IMR-90 (cell line): ENCODE data around the gene IL16.

Source experiments
- BHLHE40 ChIP-seq: fragments of 150-350 bp; IDR thresholded peaks from 2 replicates; pipeline ENCODE4 v1.6.1; 2016; ENCODE audit warnings: mild to moderate bottlenecking, low read depth, low read length
- MAFK ChIP-seq: IDR thresholded peaks from 2 replicates; pipeline ENCODE4 v1.6.1; 2012; ENCODE audit warnings: low read depth, low read length, improper control_type of control experiment
- MXI1 ChIP-seq: IDR thresholded peaks from 2 replicates; pipeline ENCODE4 v1.6.1; 2012; ENCODE audit warnings: low read depth, mild to moderate bottlenecking, low read length, moderate library complexity, borderline replicate concordance
- POLR2A ChIP-seq: IDR thresholded peaks from 2 replicates; pipeline ENCODE4 v1.6.1; 2012; ENCODE audit warnings: mild to moderate bottlenecking, low read depth, low read length
- RAD21 ChIP-seq: IDR thresholded peaks from 2 replicates; pipeline ENCODE4 v1.6.1; 2012; ENCODE audit warnings: low read length, improper control_type of control experiment
- RCOR1 ChIP-seq: IDR thresholded peaks from 2 replicates; pipeline ENCODE4 v1.6.1; 2012; ENCODE audit warnings: mild to moderate bottlenecking, low read length, improper control_type of control experiment; ENCODE audit not compliant: insufficient replicate concordance
- RFX5 ChIP-seq: IDR thresholded peaks from 2 replicates; pipeline ENCODE4 v1.8.0; 2012; ENCODE audit warnings: low read depth, mild to moderate bottlenecking, low read length, moderate library complexity
- SMC3 ChIP-seq: fragments of 150-350 bp; IDR thresholded peaks from 2 replicates; pipeline ENCODE4 v1.6.1; 2016; ENCODE audit warnings: low read depth, mild to moderate bottlenecking, antibody characterized with exemption, low read length, moderate library complexity
- TF ChIP-seq, protein P1 (sequence below): conservative IDR thresholded peaks from 2 replicates; pipeline ENCODE4 v1.5.1; 2012; ENCODE audit warnings: mild to moderate bottlenecking, low read depth, low read length, improper control_type of control experiment
- TF ChIP-seq, protein P2 (sequence below): fragments of 150-350 bp; IDR thresholded peaks from 2 replicates; pipeline ENCODE4 v1.6.1; 2016; ENCODE audit warnings: low read depth, mild to moderate bottlenecking, low read length, moderate library complexity, borderline replicate concordance
- TF ChIP-seq, protein P3 (sequence below): fragments of 150-350 bp; IDR thresholded peaks from 2 replicates; pipeline ENCODE4 v1.6.1; 2017; ENCODE audit warnings: mild to moderate bottlenecking, antibody characterized with exemption, low read length, low read depth

DNA sequence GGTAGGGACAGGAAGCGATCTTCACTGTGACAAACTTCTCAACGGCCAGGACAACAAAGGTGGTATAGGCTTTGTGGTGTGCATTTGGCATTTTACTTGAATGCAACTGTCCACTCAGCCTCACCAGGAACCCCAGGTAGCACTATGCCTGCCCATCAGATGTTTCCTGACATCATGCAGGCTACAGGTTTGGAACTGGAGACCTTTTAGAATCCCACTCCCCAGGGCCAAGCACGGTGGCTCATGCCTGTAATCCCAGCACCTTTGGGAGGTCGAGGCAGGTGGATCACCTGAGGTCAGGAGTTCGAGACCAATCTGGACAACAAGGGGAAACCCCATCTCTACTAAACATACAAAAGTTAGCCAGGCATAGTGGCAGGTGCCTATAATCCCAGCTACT lies 117.7 kb downstream of the IL16 start:
- TF ChIP-seq POLR2A (no peak), MXI1 (no peak), RAD21 (no peak), MAFK (no peak), SMC3 (no peak), RFX5 (no peak), RCOR1 (no peak), BHLHE40 (no peak)
- TF ChIP-seq, protein P1, sequence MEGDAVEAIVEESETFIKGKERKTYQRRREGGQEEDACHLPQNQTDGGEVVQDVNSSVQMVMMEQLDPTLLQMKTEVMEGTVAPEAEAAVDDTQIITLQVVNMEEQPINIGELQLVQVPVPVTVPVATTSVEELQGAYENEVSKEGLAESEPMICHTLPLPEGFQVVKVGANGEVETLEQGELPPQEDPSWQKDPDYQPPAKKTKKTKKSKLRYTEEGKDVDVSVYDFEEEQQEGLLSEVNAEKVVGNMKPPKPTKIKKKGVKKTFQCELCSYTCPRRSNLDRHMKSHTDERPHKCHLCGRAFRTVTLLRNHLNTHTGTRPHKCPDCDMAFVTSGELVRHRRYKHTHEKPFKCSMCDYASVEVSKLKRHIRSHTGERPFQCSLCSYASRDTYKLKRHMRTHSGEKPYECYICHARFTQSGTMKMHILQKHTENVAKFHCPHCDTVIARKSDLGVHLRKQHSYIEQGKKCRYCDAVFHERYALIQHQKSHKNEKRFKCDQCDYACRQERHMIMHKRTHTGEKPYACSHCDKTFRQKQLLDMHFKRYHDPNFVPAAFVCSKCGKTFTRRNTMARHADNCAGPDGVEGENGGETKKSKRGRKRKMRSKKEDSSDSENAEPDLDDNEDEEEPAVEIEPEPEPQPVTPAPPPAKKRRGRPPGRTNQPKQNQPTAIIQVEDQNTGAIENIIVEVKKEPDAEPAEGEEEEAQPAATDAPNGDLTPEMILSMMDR: no peak
- TF ChIP-seq, protein P2, sequence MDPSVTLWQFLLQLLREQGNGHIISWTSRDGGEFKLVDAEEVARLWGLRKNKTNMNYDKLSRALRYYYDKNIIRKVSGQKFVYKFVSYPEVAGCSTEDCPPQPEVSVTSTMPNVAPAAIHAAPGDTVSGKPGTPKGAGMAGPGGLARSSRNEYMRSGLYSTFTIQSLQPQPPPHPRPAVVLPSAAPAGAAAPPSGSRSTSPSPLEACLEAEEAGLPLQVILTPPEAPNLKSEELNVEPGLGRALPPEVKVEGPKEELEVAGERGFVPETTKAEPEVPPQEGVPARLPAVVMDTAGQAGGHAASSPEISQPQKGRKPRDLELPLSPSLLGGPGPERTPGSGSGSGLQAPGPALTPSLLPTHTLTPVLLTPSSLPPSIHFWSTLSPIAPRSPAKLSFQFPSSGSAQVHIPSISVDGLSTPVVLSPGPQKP: no peak
- TF ChIP-seq, protein P3, sequence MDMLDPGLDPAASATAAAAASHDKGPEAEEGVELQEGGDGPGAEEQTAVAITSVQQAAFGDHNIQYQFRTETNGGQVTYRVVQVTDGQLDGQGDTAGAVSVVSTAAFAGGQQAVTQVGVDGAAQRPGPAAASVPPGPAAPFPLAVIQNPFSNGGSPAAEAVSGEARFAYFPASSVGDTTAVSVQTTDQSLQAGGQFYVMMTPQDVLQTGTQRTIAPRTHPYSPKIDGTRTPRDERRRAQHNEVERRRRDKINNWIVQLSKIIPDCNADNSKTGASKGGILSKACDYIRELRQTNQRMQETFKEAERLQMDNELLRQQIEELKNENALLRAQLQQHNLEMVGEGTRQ: no peak
